ENCODE data around the gene CALCR. TPM values are rescaled to one million over a fixed set of nuclear protein-coding genes. Genes with fewer than 3 reads are reported as not detected.

Gene CALCR
- total and polyA plus RNA-seq, 2 donors (not counting 1 experiment from before 2014, with no cell fraction given), result not detected

DNA sequence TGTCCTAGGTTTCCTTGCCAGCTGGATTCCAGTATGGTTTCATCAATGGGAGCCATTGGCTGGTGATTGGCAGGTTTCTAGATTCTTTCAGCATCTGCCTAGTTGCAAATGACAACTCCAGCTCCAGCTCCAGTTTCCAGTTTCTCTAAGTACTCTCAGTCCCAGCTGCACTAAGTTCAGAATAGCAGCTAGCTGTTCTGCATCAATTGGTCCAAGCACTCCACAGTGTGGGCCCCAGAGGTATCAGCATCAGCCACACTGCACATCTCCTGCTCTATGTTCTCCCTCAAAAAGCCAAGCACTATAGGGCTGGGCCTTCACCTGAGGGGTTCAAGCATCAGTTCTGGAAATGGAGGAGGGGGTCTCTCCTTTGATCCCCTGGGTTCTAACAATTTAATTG is 198.9 kb downstream of the CALCR start:
- ChIA-PET POLR2A (no interaction called here), CTCF (no interaction called here)
- Histone ChIP-seq H3K79me2 (ENCODE audit: control insufficient read depth, insufficient read depth, low read length) (no peaks in the 10 kb centered on the region), H4K20me1 (ENCODE audit: control insufficient read depth, insufficient read depth, low read length, poor library complexity, severe bottlenecking) (no peaks in the 10 kb centered on the region), H3K4me1 (ENCODE audit: control insufficient read depth in 2 of 2, insufficient read depth in 2 of 2, low read length in 2 of 2) (peaks cover 11 to 29% of the 10 kb centered on the region in 2 donors), H3K27ac (ENCODE audit: low read length in 2 of 2) (no peak overlapping the region), H3K4me3 (ENCODE audit: control extremely low read depth in 1 of 5, extremely low read depth in 1 of 5, insufficient read depth in 1 of 5, low read depth in 2 of 5, low read length in 4 of 5) (no peak overlapping the region), H3K9me3 (ENCODE audit: control extremely low read depth in 1 of 3, control insufficient read depth in 2 of 3, insufficient read depth in 1 of 3, low read length in 2 of 3) (no peaks in the 10 kb centered on the region), H3K9ac (ENCODE audit: low read length) (no peak overlapping the region), H3K36me3 (replicated peaks in 1 of 2; ENCODE audit: control extremely low read depth in 1 of 2, control insufficient read depth in 1 of 2, extremely low read depth in 1 of 2, insufficient read depth in 2 of 2, low read length in 1 of 2) (no peaks in the 10 kb centered on the region), H2AFZ (ENCODE audit: insufficient read depth, low read depth, low read length, poor library complexity, severe bottlenecking) (no peak overlapping the region), H3K27me3 (replicated peaks in 1 of 4; ENCODE audit: control extremely low read depth in 1 of 4, control insufficient read depth in 3 of 4, insufficient read depth in 4 of 4, low read length in 3 of 4) (no peaks in the 10 kb centered on the region), H3K4me2 (replicated peaks; ENCODE audit: low read depth, low read length, poor library complexity, severe bottlenecking) (no peak overlapping the region)
- H3K27ac Mint-ChIP-seq, result no peak overlapping the region
- no peak overlapping the region for H3K4me3 Mint-ChIP-seq
- no peaks in the 10 kb centered on the region for H3K27me3 Mint-ChIP-seq
- H3K9me3 Mint-ChIP-seq (ENCODE audit: insufficient read depth), result no peaks in the 10 kb centered on the region
- DNase-seq (peak; percentile 9), ATAC-seq (ENCODE audit: low read depth) (no peak)
- TF ChIP-seq, protein P1, sequence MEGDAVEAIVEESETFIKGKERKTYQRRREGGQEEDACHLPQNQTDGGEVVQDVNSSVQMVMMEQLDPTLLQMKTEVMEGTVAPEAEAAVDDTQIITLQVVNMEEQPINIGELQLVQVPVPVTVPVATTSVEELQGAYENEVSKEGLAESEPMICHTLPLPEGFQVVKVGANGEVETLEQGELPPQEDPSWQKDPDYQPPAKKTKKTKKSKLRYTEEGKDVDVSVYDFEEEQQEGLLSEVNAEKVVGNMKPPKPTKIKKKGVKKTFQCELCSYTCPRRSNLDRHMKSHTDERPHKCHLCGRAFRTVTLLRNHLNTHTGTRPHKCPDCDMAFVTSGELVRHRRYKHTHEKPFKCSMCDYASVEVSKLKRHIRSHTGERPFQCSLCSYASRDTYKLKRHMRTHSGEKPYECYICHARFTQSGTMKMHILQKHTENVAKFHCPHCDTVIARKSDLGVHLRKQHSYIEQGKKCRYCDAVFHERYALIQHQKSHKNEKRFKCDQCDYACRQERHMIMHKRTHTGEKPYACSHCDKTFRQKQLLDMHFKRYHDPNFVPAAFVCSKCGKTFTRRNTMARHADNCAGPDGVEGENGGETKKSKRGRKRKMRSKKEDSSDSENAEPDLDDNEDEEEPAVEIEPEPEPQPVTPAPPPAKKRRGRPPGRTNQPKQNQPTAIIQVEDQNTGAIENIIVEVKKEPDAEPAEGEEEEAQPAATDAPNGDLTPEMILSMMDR (IDR thresholded peaks at IDR 0.05), result no peak
- TF ChIP-seq EZH2 (IDR thresholded peaks at IDR 0.05; ENCODE audit: borderline replicate concordance, insufficient read depth, low read depth, low read length, poor library complexity, severe bottlenecking), result no peak
- intact Hi-C loops (cut with micrococcal nuclease), result no loop called here
- peaks cover 43% of the 10 kb centered on the region for H3K4me1 Mint-ChIP-seq

Small RNA genes within 50 kb of the gene (small RNA-seq; reads per million reads assigned to genes)
- gene MIR489 (ENCODE audit: insufficient read length, low read depth, low replicate concordance) (not detected), gene MIR653 (ENCODE audit: insufficient read length, low read depth, low replicate concordance) (not detected)
